Activated naive CD4-positive, alpha-beta T cell treated with anti-CD3 and anti-CD28 coated beads, Interleukin-2, amount 10 ng/mL, durations not matched to agents 7 days and 5 days (primary cell): ENCODE results near the gene SLC12A7.

Source experiments
- CTCF ChIA-PET: fragments of 350-600 bp; sonication (Branson Sonifier 250); formaldehyde crosslinking; loops from one replicate; lab custom pipeline; 2021; ENCODE audit warnings: antibody characterized with exemption; lab: Charles Lee
- DNase-seq: peaks from one replicate; pipeline ENCODE4 v3.0.0-alpha.2; 2020
- H3K27ac Mint-ChIP-seq: one replicate; pipeline ENCODE4 v1.8.0; 2021; ENCODE audit warnings: mild to moderate bottlenecking, moderate library complexity, mixed read lengths
- H3K27me3 Mint-ChIP-seq: one replicate; pipeline ENCODE4 v1.8.0; 2021; ENCODE audit warnings: mild to moderate bottlenecking, mixed read lengths
- H3K36me3 Mint-ChIP-seq: one replicate; pipeline ENCODE4 v1.8.0; 2021; ENCODE audit warnings: mixed read lengths
- H3K4me1 Mint-ChIP-seq: one replicate; pipeline ENCODE4 v1.8.0; 2021; ENCODE audit warnings: mixed read lengths
- H3K4me3 Mint-ChIP-seq: one replicate; pipeline ENCODE4 v1.8.0; 2021; ENCODE audit warnings: mild to moderate bottlenecking, moderate library complexity, mixed read lengths
- H3K9me3 Mint-ChIP-seq: one replicate; pipeline ENCODE4 v1.8.0; 2021; ENCODE audit warnings: mixed read lengths

The SLC12A7 gene

GRCh38 chr5:1060535-1060981, 51.3 kb downstream of the SLC12A7 start:
- CTCF ChIA-PET: no interaction called here
- H3K4me3 Mint-ChIP-seq: no peak overlapping the region
- no peaks in the 10 kb centered on the region for H3K27me3 Mint-ChIP-seq
- H3K27ac Mint-ChIP-seq: no peak overlapping the region
- H3K4me1 Mint-ChIP-seq: no peaks in the 10 kb centered on the region
- peaks cover 10% of the 10 kb centered on the region for H3K36me3 Mint-ChIP-seq
- no peak for DNase-seq
- no peaks in the 10 kb centered on the region for H3K9me3 Mint-ChIP-seq

- H3K4me3 Mint-ChIP-seq: no peak overlapping the region
- CTCF ChIA-PET: no interaction called here
- peaks cover 13% of the 10 kb centered on the region for H3K36me3 Mint-ChIP-seq
- no peaks in the 10 kb centered on the region for H3K4me1 Mint-ChIP-seq
- no peak overlapping the region for H3K27ac Mint-ChIP-seq
- no peaks in the 10 kb centered on the region for H3K27me3 Mint-ChIP-seq
- no peak for DNase-seq
- H3K9me3 Mint-ChIP-seq: no peaks in the 10 kb centered on the region
Measured at GRCh38 chr5:1059884-1060263, 52.0 kb downstream of the SLC12A7 start.

- Mint-ChIP-seq H3K9me3 (no peaks in the 10 kb centered on the region), H3K36me3 (peaks cover 18% of the 10 kb centered on the region), H3K27ac (peak overlapping the region; percentile 33), H3K4me1 (no peaks in the 10 kb centered on the region), H3K27me3 (no peaks in the 10 kb centered on the region), H3K4me3 (no peak overlapping the region)
- CTCF ChIA-PET: no interaction called here
- DNase-seq: no peak
Measured at GRCh38 chr5:1058988-1059883, 52.6 kb downstream of the SLC12A7 start.

- H3K4me1 Mint-ChIP-seq: no peaks in the 10 kb centered on the region
- no peak overlapping the region for H3K4me3 Mint-ChIP-seq
- CTCF ChIA-PET: no interaction called here
- DNase-seq: no peak
- no peaks in the 10 kb centered on the region for H3K9me3 Mint-ChIP-seq
- peak overlapping the region; percentile 33 for H3K27ac Mint-ChIP-seq
- no peaks in the 10 kb centered on the region for H3K27me3 Mint-ChIP-seq
- peaks cover 18% of the 10 kb centered on the region for H3K36me3 Mint-ChIP-seq
Measured at GRCh38 chr5:1058083-1058945, 53.5 kb downstream of the SLC12A7 start.

- DNase-seq: no peak
- Mint-ChIP-seq H3K27me3 (no peaks in the 10 kb centered on the region), H3K4me3 (no peak overlapping the region), H3K36me3 (peaks cover 18% of the 10 kb centered on the region), H3K4me1 (no peaks in the 10 kb centered on the region), H3K27ac (no peak overlapping the region), H3K9me3 (no peaks in the 10 kb centered on the region)
- CTCF ChIA-PET: no interaction called here
Measured at GRCh38 chr5:1057485-1058082, 54.3 kb downstream of the SLC12A7 start.

- Mint-ChIP-seq H3K36me3 (peaks cover 21% of the 10 kb centered on the region), H3K4me1 (no peaks in the 10 kb centered on the region)
- CTCF ChIA-PET: no interaction called here
Measured at GRCh38 chr5:1056611-1057484, 55.0 kb downstream of the SLC12A7 start.

GRCh38 chr5:1055896-1056610, 55.8 kb downstream of the SLC12A7 start:
- Mint-ChIP-seq H3K9me3 (no peaks in the 10 kb centered on the region), H3K36me3 (peaks cover 21% of the 10 kb centered on the region), H3K27ac (no peak overlapping the region), H3K4me3 (no peak overlapping the region), H3K27me3 (no peaks in the 10 kb centered on the region), H3K4me1 (no peaks in the 10 kb centered on the region)
- DNase-seq: no peak
- CTCF ChIA-PET: no interaction called here

More at GRCh38 chr5:1056611-1057484, 55.0 kb downstream of the SLC12A7 start:
- Mint-ChIP-seq H3K9me3 (no peaks in the 10 kb centered on the region), H3K27me3 (no peaks in the 10 kb centered on the region), H3K4me3 (no peak overlapping the region), H3K27ac (no peak overlapping the region)
- no peak for DNase-seq

GRCh38 chr5:1054799-1055775, 56.8 kb downstream of the SLC12A7 start:
- no peaks in the 10 kb centered on the region for H3K4me1 Mint-ChIP-seq
- no peak for DNase-seq
- no peak overlapping the region for H3K27ac Mint-ChIP-seq
- no peak overlapping the region for H3K4me3 Mint-ChIP-seq
- no peaks in the 10 kb centered on the region for H3K27me3 Mint-ChIP-seq
- H3K9me3 Mint-ChIP-seq: no peaks in the 10 kb centered on the region
- CTCF ChIA-PET: no interaction called here
- H3K36me3 Mint-ChIP-seq: peaks cover 21% of the 10 kb centered on the region

- no peaks in the 10 kb centered on the region for H3K4me1 Mint-ChIP-seq
- H3K36me3 Mint-ChIP-seq: peaks cover 21% of the 10 kb centered on the region
- no peaks in the 10 kb centered on the region for H3K27me3 Mint-ChIP-seq
- CTCF ChIA-PET: interaction anchor here (1.0 kb wide), 1 partner anchor 120 kb away, joined by 3 read pairs; no protein-coding TSS in a partner anchor
- no peak for DNase-seq
- no peak overlapping the region for H3K4me3 Mint-ChIP-seq
- H3K27ac Mint-ChIP-seq: no peak overlapping the region
- no peaks in the 10 kb centered on the region for H3K9me3 Mint-ChIP-seq
Measured at GRCh38 chr5:1054018-1054798, 57.7 kb downstream of the SLC12A7 start.

- Mint-ChIP-seq H3K27me3 (no peaks in the 10 kb centered on the region), H3K9me3 (peaks cover under 1% of the 10 kb centered on the region), H3K4me3 (no peak overlapping the region), H3K4me1 (no peaks in the 10 kb centered on the region), H3K27ac (no peak overlapping the region), H3K36me3 (peaks cover 21% of the 10 kb centered on the region)
- DNase-seq: no peak
- CTCF ChIA-PET: interaction anchor here (0.7 to 1.0 kb wide), 2 partner anchors 86 to 121 kb away, joined by 3 read pairs; no protein-coding TSS in a partner anchor
Measured at GRCh38 chr5:1053391-1054017, 58.4 kb downstream of the SLC12A7 start.

GRCh38 chr5:1052641-1053390, 59.0 kb downstream of the SLC12A7 start:
- Mint-ChIP-seq H3K9me3 (peaks cover 8% of the 10 kb centered on the region), H3K4me1 (no peaks in the 10 kb centered on the region), H3K27ac (no peak overlapping the region), H3K36me3 (peaks cover 23% of the 10 kb centered on the region), H3K4me3 (no peak overlapping the region), H3K27me3 (no peaks in the 10 kb centered on the region)
- DNase-seq: no peak
- CTCF ChIA-PET: interaction anchor here (0.7 kb wide), 1 partner anchor 87 kb away, joined by 3 read pairs; no protein-coding TSS in a partner anchor
